ENCODE results near the gene KLF9.
"Not testable (repeated sequence)": the region's sequence is repeated elsewhere in the genome, so short reads cannot be mapped to it uniquely, and the experiment has no call there.

KLF9 gene

GRCh38 chr9:70403166-70403565, 11.3 kb downstream of the KLF9 start:
- H3K27ac ChIP-seq, result no peak overlapping the region
- TF ChIP-seq CTCF (IDR thresholded peaks at IDR 0.05) (no peak), ZFX (IDR thresholded peaks at IDR 0.05; ENCODE audit: borderline replicate concordance) (no peak)

- TF ChIP-seq CTCF (IDR thresholded peaks at IDR 0.05) (no peak), ZFX (IDR thresholded peaks at IDR 0.05; ENCODE audit: borderline replicate concordance) (no peak)
- H3K27ac ChIP-seq, result no peak overlapping the region
These were observed 12.2 kb downstream of the KLF9 start for GRCh38 chr9:70402213-70402612.

- H3K27ac ChIP-seq, result not testable (repeated sequence)
These were observed 13.2 kb downstream of the KLF9 start for GRCh38 chr9:70401241-70401640.

- H3K27ac ChIP-seq, result no peak overlapping the region
- TF ChIP-seq ZFX (IDR thresholded peaks at IDR 0.05; ENCODE audit: borderline replicate concordance), result no peak
- TF ChIP-seq CTCF (IDR thresholded peaks at IDR 0.05), result no peak
These were observed 14.2 kb downstream of the KLF9 start for GRCh38 chr9:70400107-70400892.

- H3K27ac ChIP-seq, result no peak overlapping the region
- TF ChIP-seq ZFX (IDR thresholded peaks at IDR 0.05; ENCODE audit: borderline replicate concordance), result no peak
- no peak for TF ChIP-seq CTCF (IDR thresholded peaks at IDR 0.05)
These were observed 15.3 kb downstream of the KLF9 start for GRCh38 chr9:70399141-70399540.

- TF ChIP-seq ZFX (IDR thresholded peaks at IDR 0.05; ENCODE audit: borderline replicate concordance), result no peak
- TF ChIP-seq CTCF (IDR thresholded peaks at IDR 0.05), result no peak
- H3K27ac ChIP-seq, result no peak overlapping the region; the same call in 1 of the 2 replicates
These were observed 16.3 kb downstream of the KLF9 start for GRCh38 chr9:70398145-70398556.

- TF ChIP-seq CTCF (IDR thresholded peaks at IDR 0.05) (no peak), ZFX (IDR thresholded peaks at IDR 0.05; ENCODE audit: borderline replicate concordance) (no peak)
- no peak overlapping the region for H3K27ac ChIP-seq
These were observed 18.8 kb downstream of the KLF9 start for GRCh38 chr9:70395652-70396051.

- H3K27ac ChIP-seq, result no peak overlapping the region
- TF ChIP-seq ZFX (IDR thresholded peaks at IDR 0.05; ENCODE audit: borderline replicate concordance), result no peak
- TF ChIP-seq CTCF (IDR thresholded peaks at IDR 0.05), result no peak
These were observed 21.6 kb downstream of the KLF9 start for GRCh38 chr9:70392850-70393249.
